ENCODE data around the gene NUDCD2.
A peak's percentile ranks its signal among the peaks of the same experiment; 100 is the strongest.

The NUDCD2 gene

DNA sequence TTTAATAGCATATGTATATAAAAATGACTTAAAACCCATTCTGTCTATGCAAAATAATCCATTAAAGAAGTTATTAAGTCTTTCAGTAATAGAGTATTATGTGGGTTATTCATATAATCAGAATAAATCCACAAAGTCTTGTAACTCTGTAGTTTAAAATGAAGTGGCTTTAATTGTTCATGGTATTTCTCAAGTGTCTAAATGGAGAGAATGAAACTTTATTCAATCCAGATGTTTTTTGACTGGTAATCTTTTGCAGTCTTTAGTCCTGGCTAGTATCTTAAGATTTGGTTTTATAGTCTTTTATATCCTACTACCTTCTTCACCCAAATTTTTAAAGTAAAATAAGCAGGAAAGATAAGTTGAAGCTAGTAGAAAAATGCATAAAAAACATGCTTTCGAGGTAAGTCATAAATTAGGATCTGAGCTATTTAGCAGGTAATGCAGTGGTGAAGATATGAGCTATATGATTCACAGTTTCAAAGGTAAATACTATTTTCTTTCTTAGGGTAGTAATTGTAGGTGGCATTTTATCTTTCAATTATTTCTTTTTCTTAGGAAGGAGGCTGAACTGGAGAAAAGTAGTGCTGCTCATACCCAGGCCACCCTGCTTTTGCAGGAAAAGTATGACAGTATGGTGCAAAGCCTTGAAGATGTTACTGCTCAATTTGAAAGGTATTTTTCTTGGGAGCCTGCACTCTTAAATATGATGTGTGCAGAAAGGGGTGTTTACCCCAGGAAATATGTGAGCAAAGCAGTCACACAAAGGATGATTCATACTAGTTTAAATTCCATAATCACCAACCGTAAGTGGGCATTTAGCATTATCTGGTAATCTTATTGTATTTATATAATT, 18.5 kb upstream of the NUDCD2 start:
- TF ChIP-seq, protein P1, sequence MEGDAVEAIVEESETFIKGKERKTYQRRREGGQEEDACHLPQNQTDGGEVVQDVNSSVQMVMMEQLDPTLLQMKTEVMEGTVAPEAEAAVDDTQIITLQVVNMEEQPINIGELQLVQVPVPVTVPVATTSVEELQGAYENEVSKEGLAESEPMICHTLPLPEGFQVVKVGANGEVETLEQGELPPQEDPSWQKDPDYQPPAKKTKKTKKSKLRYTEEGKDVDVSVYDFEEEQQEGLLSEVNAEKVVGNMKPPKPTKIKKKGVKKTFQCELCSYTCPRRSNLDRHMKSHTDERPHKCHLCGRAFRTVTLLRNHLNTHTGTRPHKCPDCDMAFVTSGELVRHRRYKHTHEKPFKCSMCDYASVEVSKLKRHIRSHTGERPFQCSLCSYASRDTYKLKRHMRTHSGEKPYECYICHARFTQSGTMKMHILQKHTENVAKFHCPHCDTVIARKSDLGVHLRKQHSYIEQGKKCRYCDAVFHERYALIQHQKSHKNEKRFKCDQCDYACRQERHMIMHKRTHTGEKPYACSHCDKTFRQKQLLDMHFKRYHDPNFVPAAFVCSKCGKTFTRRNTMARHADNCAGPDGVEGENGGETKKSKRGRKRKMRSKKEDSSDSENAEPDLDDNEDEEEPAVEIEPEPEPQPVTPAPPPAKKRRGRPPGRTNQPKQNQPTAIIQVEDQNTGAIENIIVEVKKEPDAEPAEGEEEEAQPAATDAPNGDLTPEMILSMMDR (IDR thresholded peaks at IDR 0.05; ENCODE audit: low read depth, low read length, missing control alignments) = no peak
- Histone ChIP-seq H3K27me3 (replicated peaks) (no peaks in the 10 kb centered on the region), H3K36me3 (replicated peaks) (no peaks in the 10 kb centered on the region), H3K4me3 (ENCODE audit: low read depth, low read length) (no peak overlapping the region), H3K27ac (no peak overlapping the region)
- no peak for DNase-seq
- in situ Hi-C loops (cut with HindIII; ENCODE audit: low pct_ligation_motif_present, low sequenced_read_pairs) = no loop called here

DNA sequence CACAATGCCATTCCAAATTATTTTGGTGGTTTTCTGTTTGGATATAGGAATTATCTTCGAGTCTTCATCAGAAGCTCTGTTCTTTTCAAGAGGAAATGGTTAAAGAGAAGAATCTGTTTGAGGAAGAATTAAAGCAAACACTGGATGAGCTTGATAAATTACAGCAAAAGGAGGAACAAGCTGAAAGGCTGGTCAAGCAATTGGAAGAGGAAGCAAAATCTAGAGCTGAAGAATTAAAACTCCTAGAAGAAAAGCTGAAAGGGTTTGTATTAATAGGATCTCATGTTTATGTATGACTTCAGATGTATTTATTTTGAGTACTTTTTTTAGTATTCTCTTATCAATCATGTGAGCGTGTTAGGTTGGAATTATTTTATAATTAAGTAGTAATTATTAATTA, 15.5 kb upstream of the NUDCD2 start:
- H3K4me3 ChIP-seq (ENCODE audit: low read depth, low read length) = no peak overlapping the region
- TF ChIP-seq, protein P1 (IDR thresholded peaks at IDR 0.05; ENCODE audit: low read depth, low read length, missing control alignments) = no peak
- DNase-seq = no peak
- H3K36me3 ChIP-seq (replicated peaks) = no peaks in the 10 kb centered on the region
- in situ Hi-C loops (cut with HindIII; ENCODE audit: low pct_ligation_motif_present, low sequenced_read_pairs) = no loop called here
- H3K27ac ChIP-seq = no peak overlapping the region
- no peaks in the 10 kb centered on the region for H3K27me3 ChIP-seq (replicated peaks)

DNA sequence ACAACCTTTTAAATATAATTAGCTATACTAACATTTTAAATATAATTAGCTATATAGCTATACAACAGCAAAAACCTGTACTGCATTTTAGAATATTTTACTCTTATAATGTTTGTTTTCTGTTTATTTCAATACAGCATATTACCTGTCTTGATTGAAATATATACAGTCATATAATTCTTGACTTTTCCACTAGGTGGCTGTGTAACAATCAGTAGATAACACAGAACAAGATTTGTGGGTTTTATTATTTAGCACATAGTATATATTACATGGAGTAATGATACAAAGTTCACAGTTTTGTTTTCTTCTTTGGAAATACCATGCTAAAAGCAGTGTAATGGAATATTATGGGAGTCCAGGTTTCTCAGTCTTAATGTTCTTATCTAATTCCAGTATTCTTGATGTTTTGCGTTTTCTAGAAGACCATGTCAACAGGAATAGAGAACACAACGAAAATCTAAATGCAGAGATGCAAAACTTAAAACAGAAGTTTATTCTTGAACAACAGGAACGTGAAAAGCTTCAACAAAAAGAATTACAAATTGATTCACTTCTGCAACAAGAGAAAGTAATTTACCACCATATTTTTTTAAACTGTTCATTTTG, 13.8 kb upstream of the NUDCD2 start:
- Histone ChIP-seq H3K27ac (no peak overlapping the region), H3K4me3 (ENCODE audit: low read depth, low read length) (no peak overlapping the region), H3K36me3 (replicated peaks) (no peaks in the 10 kb centered on the region), H3K27me3 (replicated peaks) (no peaks in the 10 kb centered on the region)
- DNase-seq = no peak
- in situ Hi-C loops (cut with HindIII; ENCODE audit: low pct_ligation_motif_present, low sequenced_read_pairs) = no loop called here
- TF ChIP-seq, protein P1 (IDR thresholded peaks at IDR 0.05; ENCODE audit: low read depth, low read length, missing control alignments) = peak; percentile 15

DNA sequence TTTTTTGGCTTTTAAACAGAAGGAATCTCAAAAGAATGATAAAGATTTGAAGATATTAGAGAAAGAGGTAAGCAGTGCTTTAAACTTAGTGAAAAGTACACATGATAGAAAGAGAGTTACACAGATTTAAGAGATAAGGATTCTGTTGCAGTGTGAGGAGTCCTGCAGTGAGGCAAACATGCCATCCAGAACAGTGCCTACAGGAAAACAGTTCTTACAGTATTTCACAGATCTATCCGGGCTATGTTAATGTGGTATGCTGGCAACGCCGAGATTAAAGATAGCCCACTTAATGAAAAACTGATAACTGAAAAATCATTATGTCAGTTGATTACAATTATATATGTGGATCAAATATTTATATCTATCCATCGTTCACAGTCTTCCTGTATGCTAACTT, 7.8 kb upstream of the NUDCD2 start:
- Histone ChIP-seq H3K4me3 (ENCODE audit: low read depth, low read length) (no peak overlapping the region), H3K27ac (no peak overlapping the region), H3K36me3 (replicated peaks) (no peaks in the 10 kb centered on the region), H3K27me3 (replicated peaks) (no peaks in the 10 kb centered on the region)
- DNase-seq = no peak
- TF ChIP-seq, protein P1 (IDR thresholded peaks at IDR 0.05; ENCODE audit: low read depth, low read length, missing control alignments) = no peak
- in situ Hi-C loops (cut with HindIII; ENCODE audit: low pct_ligation_motif_present, low sequenced_read_pairs) = no loop called here

DNA sequence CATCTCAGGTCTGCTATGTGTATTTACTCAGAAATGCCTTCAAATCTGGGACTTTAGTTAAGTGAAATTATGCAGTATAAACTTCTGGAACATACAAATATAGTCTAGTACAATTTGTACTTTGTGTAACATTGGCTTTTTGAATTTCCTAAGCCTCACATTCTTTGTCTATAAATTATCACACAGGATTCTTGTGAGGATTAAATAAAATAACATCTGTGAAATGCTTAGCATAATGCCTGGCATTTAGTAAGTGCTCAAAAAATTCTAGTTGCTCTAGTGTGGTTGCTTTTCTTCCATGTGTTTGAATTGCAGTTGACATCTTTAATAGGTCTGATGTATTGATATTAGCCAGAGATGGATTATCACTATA, 3.1 kb upstream of the NUDCD2 start:
- TF ChIP-seq, protein P1 (IDR thresholded peaks at IDR 0.05; ENCODE audit: low read depth, low read length, missing control alignments) = no peak
- no peak for DNase-seq

More for the DNA sequence above, 3.1 kb upstream of the NUDCD2 start:
- in situ Hi-C loops (cut with HindIII; ENCODE audit: low pct_ligation_motif_present, low sequenced_read_pairs) = no loop called here
- Histone ChIP-seq H3K27me3 (replicated peaks) (no peaks in the 10 kb centered on the region), H3K36me3 (replicated peaks) (no peaks in the 10 kb centered on the region), H3K27ac (peak overlapping the region; percentile 73), H3K4me3 (ENCODE audit: low read depth, low read length) (no peak overlapping the region)

Measured in brain microvascular endothelial cell (primary cell).